ENCODE results near the gene CTNND2. TPM values are rescaled to one million over a fixed set of nuclear protein-coding genes. Genes with fewer than 3 reads are reported as not detected.

The CTNND2 gene
- total RNA-seq, 4 donors from 2014 or later = 8.3 TPM; not detected in 3

- no peak for TF ChIP-seq CTCF (IDR thresholded peaks at IDR 0.05; ENCODE audit: low read depth)
Measured at GRCh38 chr5:10988622-10989021, 915.6 kb downstream of the CTNND2 start.

GRCh38 chr5:10987925-10988504 lies 916.2 kb downstream of the CTNND2 start:
- TF ChIP-seq CTCF (IDR thresholded peaks at IDR 0.05; ENCODE audit: low read depth) = no peak

DNA sequence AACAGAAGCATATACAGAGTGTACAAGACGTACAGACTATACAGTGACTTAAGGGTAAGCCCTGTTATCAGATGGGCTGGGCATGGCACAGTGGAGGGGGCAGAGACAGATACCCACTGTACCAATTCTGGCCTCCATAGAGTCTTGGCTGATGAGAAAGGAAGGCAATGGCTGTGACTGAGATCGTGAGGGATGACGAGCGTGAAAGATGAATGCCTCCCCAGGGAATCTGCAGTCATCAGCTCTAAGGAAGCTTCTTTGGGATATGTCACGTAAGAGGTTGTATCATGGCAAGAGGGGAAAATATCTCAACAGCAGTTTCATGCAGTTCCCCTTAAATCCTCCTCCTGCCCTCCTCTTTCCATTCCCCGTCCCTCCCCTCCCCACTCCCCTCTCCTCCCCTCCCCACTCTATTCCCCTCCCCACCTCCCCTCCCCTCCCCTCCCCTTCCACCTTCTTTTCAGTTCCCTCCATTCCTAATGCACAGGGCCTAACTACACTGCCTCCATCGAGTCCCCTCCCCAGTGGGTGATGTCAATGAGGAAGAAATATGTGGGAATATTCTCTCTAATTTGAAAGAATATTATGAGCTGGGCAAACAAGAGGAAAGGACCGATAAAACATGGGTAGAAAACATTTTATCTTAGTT lies 916.8 kb downstream of the CTNND2 start:
- TF ChIP-seq CTCF (IDR thresholded peaks at IDR 0.05; ENCODE audit: low read depth) = no peak

- TF ChIP-seq CTCF (IDR thresholded peaks at IDR 0.05; ENCODE audit: low read depth) = no peak
Measured at GRCh38 chr5:10985721-10986110, 918.5 kb downstream of the CTNND2 start.

DNA sequence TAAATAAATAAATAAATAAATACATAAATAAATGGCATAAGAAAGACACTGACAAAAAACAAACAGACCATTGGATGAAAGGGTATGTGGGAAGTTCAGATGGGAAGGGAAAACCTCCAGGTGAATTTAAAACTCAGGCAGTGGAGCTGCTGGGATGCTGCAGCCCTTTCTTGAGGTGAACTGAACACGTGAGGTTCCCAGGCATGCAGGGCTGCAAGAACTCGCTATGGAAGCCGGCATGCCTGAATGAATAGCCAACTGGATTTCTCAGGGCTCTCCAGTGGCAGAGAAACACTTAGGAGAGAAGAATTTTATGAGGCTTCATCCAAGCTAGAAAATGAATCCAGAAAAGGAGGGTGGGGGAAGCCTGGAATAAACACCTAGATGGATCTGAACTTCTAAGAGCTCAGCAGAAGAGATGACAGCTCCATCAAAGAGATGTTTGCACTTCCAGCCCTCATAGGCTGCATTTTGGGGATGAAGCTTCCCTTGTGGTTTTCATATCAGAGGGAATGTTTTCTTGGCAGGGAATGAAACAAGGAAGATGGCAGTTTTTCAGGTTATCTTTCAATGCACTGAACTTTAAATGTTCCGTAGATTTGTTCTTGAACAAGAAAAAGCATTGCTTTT lies 919.0 kb downstream of the CTNND2 start:
- TF ChIP-seq CTCF (IDR thresholded peaks at IDR 0.05; ENCODE audit: low read depth) = no peak

DNA sequence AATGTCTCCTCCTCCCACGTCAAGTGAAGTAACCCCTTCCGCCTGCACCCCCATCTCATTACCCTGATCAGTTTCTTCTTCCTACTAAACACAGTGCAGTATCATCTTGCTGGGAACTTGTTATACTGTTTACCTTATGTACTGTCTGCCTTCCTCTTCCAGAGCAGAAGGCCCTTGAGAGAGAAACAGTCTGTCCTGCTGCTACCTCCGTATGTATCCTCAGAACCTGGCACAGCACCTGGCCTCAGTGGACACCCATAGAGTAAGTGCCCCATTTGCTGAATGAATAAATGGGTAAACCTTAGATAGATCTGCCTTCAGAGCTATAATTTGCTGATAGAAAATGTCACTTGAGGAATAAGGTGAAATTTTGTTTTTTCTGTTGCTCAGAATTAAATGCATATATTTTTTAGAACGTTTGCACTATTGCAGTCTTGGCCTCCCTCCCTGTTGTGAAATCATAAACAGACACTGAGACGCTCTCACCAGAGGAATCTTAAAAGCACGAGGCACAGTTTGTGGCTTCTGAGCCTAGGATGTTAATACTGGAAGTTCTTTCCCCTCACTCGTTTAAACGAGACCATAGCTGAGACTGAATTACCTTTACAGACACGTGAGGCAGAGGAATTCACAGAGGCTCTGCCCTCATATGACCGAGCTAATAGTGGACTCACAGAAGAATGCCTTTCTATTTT lies 920.1 kb downstream of the CTNND2 start:
- TF ChIP-seq CTCF (IDR thresholded peaks at IDR 0.05; ENCODE audit: low read depth) = no peak

GRCh38 chr5:10982626-10983025 lies 921.6 kb downstream of the CTNND2 start:
- TF ChIP-seq CTCF (IDR thresholded peaks at IDR 0.05; ENCODE audit: low read depth) = no peak

Measured in subcutaneous adipose tissue (tissue), 4 donors.